Keratinocyte (primary cell): ENCODE measurements around the gene CEBPE. TPM values are rescaled to one million over a fixed set of nuclear protein-coding genes. Genes with fewer than 3 reads are reported as not detected.
A peak's percentile ranks its signal among the peaks of the same experiment; 100 is the strongest.

ENCODE experiments used
- DNase-seq: peaks from one replicate; pipeline ENCODE4 v3.0.0-alpha.2; 2011; ENCODE audit warnings: low read depth, missing footprints, low spot score
- FAIRE-seq: peaks from 2 replicates; lab custom pipeline; 2011; peaks lifted over from hg19 to GRCh38; lab: Jason Lieb, UNC
- H2AFZ ChIP-seq: 2 replicates; pipeline ENCODE4 v1.6.0; 2012; ENCODE audit warnings: low read length, control low read depth, inconsistent platforms; ENCODE audit not compliant: control insufficient read depth
- H3K27ac ChIP-seq: 2 replicates; pipeline ENCODE4 v1.5.1; 2011; ENCODE audit warnings: low read length; ENCODE audit not compliant: control insufficient read depth, insufficient read depth
- H3K27me3 ChIP-seq: 3 replicates; pipeline ENCODE4 v1.6.0; 2011; ENCODE audit warnings: low read length; ENCODE audit not compliant: control insufficient read depth, insufficient read depth; ENCODE audit errors: extremely low read depth
- H3K36me3 ChIP-seq, 2 experiments: 2 replicates in 1 of 2; 3 replicates in 1 of 2; pipeline ENCODE4 v1.5.1; 2011; ENCODE audit warnings: low read length in 2 of 2, mild to moderate bottlenecking in 1 of 2; ENCODE audit not compliant: control insufficient read depth in 2 of 2, insufficient read depth in 2 of 2; ENCODE audit errors: extremely low read depth in 1 of 2
- H3K4me1 ChIP-seq: 3 replicates; pipeline ENCODE4 v1.5.1; 2011; ENCODE audit warnings: low read length; ENCODE audit not compliant: control insufficient read depth, insufficient read depth; ENCODE audit errors: extremely low read depth
- H3K4me2 ChIP-seq: 3 replicates; pipeline ENCODE4 v1.6.0; 2011; ENCODE audit warnings: low read depth, low read length; ENCODE audit not compliant: control insufficient read depth, insufficient read depth; ENCODE audit errors: extremely low read depth
- H3K4me3 ChIP-seq, 3 experiments: fragments of 200-600 bp in 1 of 3; sonication (generic) in 1 of 3; 2 replicates in 2 of 3; 3 replicates in 1 of 3; pipeline ENCODE4 v1.5.1; 2011 to 2016; ENCODE audit warnings: low read length in 3 of 3, mild to moderate bottlenecking in 3 of 3, control low read depth in 2 of 3, inconsistent platforms in 1 of 3, low read depth in 1 of 3, mixed read lengths in 1 of 3, mixed run types in 1 of 3, moderate library complexity in 1 of 3; ENCODE audit not compliant: control insufficient read depth in 2 of 3, insufficient read depth in 2 of 3; ENCODE audit errors: extremely low read depth in 1 of 3
- H3K79me2 ChIP-seq: 2 replicates; pipeline ENCODE4 v1.6.0; 2012; ENCODE audit warnings: low read length; ENCODE audit not compliant: control insufficient read depth, insufficient read depth
- H3K9ac ChIP-seq: 3 replicates; pipeline ENCODE4 v1.6.0; 2011; ENCODE audit warnings: low read length; ENCODE audit not compliant: control insufficient read depth, insufficient read depth; ENCODE audit errors: extremely low read depth
- H3K9me1 ChIP-seq: 3 replicates; pipeline ENCODE4 v1.6.0; 2011; ENCODE audit warnings: low read length; ENCODE audit not compliant: control insufficient read depth, insufficient read depth; ENCODE audit errors: extremely low read depth
- H3K9me3 ChIP-seq: 2 replicates; pipeline ENCODE4 v1.5.1; 2012; ENCODE audit warnings: low read depth, low read length; ENCODE audit not compliant: control insufficient read depth
- H4K20me1 ChIP-seq: 3 replicates; pipeline ENCODE4 v1.6.0; 2011; ENCODE audit warnings: low read length; ENCODE audit not compliant: control insufficient read depth, insufficient read depth; ENCODE audit errors: extremely low read depth
- EZH2 ChIP-seq: IDR thresholded peaks from one replicate; pipeline ENCODE4 v1.6.1; 2012; ENCODE audit warnings: inconsistent platforms, mild to moderate bottlenecking, low read length, moderate library complexity
- dilution Hi-C: fragments of 300-500 bp; cut with MboI; formaldehyde crosslinking; loops from one replicate; pipeline ENCODE4 v1.7.0; 2020; ENCODE audit warnings: low sequenced_read_pairs; ENCODE audit not compliant: extremely low pct_ligation_motif_present
- polyA plus RNA-seq, 5 experiments: library from polyadenylated mRNA; depleted of rRNA in 3 of 5; stranded (reverse) in 3 of 5; stranded (forward) in 1 of 5; unstranded in 1 of 5; fragments of >200 nt; gene quantifications; 1 replicate in 1 of 5; 2 replicates in 3 of 5; 3 replicates in 1 of 5; pipeline versions ENCODE4 v1.2.1 to v1.2.3, GENCODE V29; 2011 to 2012; ENCODE audit warnings: missing spikeins in 2 of 5, low read depth in 1 of 5, low replicate concordance in 1 of 5
- TF ChIP-seq, protein P1 (sequence below), 3 experiments: IDR thresholded peaks in 1 of 3; conservative IDR thresholded peaks in 1 of 3; optimal IDR thresholded peaks in 1 of 3; 2 replicates in 2 of 3; 3 replicates in 1 of 3; pipeline versions ENCODE3 to v1.5.1; 2011; ENCODE audit warnings: low read length in 3 of 3, mild to moderate bottlenecking in 3 of 3, moderate library complexity in 2 of 3, control low read depth in 1 of 3, inconsistent platforms in 1 of 3; ENCODE audit not compliant: insufficient read depth in 2 of 3; ENCODE audit errors: extremely low read depth in 1 of 3

CEBPE gene
- polyA plus RNA-seq, 1 donor (not counting 4 experiments of a cell fraction or from before 2014, with no cell fraction given) = not detected

DNA sequence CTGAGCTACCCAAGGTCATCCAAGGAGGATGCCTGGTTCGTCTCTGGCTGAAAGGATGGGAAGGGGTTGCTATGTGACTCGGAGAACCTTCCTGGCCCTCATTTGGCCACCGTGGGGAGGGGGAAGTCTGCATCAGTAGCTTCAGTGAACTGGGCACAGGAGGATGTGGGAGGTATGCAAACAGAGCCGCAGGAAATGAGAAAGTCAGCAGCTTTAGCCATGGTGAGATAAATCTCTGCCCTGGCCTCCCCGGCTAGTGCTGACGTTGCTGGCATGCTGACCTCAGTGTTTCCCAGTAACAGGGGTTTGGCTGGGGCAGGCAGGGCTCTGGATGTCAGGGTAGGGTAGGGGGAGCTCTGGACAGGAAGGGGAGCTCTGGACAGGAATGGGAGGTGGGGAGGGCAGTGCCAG is 2.3 kb upstream of the CEBPE start:
- no peak overlapping the region for H2AFZ ChIP-seq
- no peak for FAIRE-seq
- H3K4me2 ChIP-seq = no peak overlapping the region

DNA sequence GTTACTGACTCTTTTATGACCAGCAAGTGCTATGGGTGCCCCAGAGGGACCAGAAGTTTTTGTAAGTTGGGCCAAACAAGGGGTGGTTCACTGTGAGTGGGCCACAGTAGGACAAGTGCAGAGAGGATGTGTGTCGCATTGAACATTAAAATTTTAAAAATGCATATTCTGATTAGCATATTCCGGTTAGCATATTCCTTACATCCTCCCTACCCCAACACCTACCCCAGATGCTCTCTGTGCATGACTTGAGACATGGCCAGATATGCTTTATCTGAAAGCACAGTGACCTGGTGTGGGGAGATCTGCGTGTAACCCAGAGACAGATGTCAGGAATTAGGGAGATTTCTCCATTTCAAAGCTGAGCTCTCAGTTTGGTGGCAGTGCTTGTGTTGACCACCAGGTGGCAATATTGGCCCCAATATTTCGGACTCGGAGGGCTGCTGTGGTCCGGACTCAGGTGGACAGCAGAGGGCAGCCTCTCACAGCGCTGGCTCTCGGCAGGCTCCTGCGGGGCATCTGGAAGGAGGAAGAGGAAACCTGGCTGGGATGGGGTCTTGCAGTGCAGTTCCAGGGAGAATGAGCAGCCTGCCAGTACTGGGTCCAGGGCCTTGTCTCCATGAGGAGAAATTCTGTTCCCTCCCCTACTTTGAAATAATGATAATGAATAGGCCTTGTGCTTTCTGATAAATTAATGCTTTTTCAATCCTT is 1.6 kb upstream of the CEBPE start:
- peaks cover 18% of the 10 kb centered on the region for H3K4me1 ChIP-seq
- TF ChIP-seq, protein P1, sequence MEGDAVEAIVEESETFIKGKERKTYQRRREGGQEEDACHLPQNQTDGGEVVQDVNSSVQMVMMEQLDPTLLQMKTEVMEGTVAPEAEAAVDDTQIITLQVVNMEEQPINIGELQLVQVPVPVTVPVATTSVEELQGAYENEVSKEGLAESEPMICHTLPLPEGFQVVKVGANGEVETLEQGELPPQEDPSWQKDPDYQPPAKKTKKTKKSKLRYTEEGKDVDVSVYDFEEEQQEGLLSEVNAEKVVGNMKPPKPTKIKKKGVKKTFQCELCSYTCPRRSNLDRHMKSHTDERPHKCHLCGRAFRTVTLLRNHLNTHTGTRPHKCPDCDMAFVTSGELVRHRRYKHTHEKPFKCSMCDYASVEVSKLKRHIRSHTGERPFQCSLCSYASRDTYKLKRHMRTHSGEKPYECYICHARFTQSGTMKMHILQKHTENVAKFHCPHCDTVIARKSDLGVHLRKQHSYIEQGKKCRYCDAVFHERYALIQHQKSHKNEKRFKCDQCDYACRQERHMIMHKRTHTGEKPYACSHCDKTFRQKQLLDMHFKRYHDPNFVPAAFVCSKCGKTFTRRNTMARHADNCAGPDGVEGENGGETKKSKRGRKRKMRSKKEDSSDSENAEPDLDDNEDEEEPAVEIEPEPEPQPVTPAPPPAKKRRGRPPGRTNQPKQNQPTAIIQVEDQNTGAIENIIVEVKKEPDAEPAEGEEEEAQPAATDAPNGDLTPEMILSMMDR (optimal IDR thresholded peaks at IDR 0.05 in 1 of 3, IDR thresholded peaks at IDR 0.05 in 1 of 3, conservative IDR thresholded peaks at IDR 0.05 in 1 of 3; ENCODE audit: extremely low read depth in 1 of 3, insufficient read depth in 2 of 3, low read length in 3 of 3) = peak; percentile 100
- TF ChIP-seq EZH2 = no peak
- H3K4me2 ChIP-seq = no peak overlapping the region
- FAIRE-seq (peak; percentile 67), DNase-seq (no peak)
- no peaks in the 10 kb centered on the region for H4K20me1 ChIP-seq
- no peaks in the 10 kb centered on the region for H3K9me1 ChIP-seq
- H3K27ac ChIP-seq = no peak overlapping the region
- H3K9me3 ChIP-seq = no peaks in the 10 kb centered on the region
- H3K4me3 ChIP-seq = no peak overlapping the region
- no peak overlapping the region for H2AFZ ChIP-seq
- no peaks in the 10 kb centered on the region for H3K79me2 ChIP-seq
- H3K9ac ChIP-seq = no peak overlapping the region
- no peaks in the 10 kb centered on the region for H3K27me3 ChIP-seq
- dilution Hi-C loops = no loop called here
- no peaks in the 10 kb centered on the region for H3K36me3 ChIP-seq

More for the DNA sequence above, 2.3 kb upstream of the CEBPE start:
- Histone ChIP-seq H3K27ac (no peak overlapping the region), H3K9ac (no peak overlapping the region), H3K9me3 (no peaks in the 10 kb centered on the region), H3K27me3 (no peaks in the 10 kb centered on the region), H3K9me1 (no peaks in the 10 kb centered on the region), H3K4me3 (no peak overlapping the region), H3K4me1 (peaks cover 15% of the 10 kb centered on the region), H3K36me3 (peaks cover 0 to 1% of the 10 kb centered on the region in 2 experiments), H4K20me1 (no peaks in the 10 kb centered on the region), H3K79me2 (no peaks in the 10 kb centered on the region)
- TF ChIP-seq, protein P1 (optimal IDR thresholded peaks at IDR 0.05 in 1 of 3, IDR thresholded peaks at IDR 0.05 in 1 of 3, conservative IDR thresholded peaks at IDR 0.05 in 1 of 3; ENCODE audit: extremely low read depth in 1 of 3, insufficient read depth in 2 of 3, low read length in 3 of 3) = no peak
- no peak for TF ChIP-seq EZH2
- no peak for DNase-seq
- dilution Hi-C loops = no loop called here
